Activated gamma-delta T cell treated with Interleukin-2 at 50 U/mL for 16 hours (primary cell): ENCODE data around the gene OSBPL9.
"Not testable (repeated sequence)": the region's sequence is repeated elsewhere in the genome, so short reads cannot be mapped to it uniquely, and the experiment has no call there.

ENCODE experiments used
- DNase-seq: peaks from one replicate; pipeline ENCODE4 v3.0.0-alpha.2; 2020

OSBPL9 gene

DNA sequence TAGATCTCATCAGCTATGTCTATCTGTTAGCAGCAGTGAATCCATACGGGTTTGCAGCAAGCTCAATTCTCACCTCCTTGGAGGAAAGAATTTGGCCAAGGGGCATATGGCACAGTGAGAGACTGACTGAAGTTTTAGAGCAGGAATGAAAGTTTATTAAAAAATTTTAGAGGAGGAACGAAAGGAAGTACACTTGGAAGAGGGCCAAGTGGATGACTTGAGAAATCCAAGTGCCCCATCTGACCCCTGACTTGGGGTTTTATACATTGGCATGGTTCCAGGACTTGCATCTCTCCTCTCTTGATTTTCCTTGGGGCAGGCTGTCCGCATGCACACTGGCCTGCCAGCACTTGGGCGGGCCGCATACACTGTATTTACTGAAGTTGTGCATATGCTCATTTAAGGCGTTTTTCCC is 9.2 kb upstream of the OSBPL9 start:
- DNase-seq = no peak

GRCh38 chr1:51610104-51610503 is 6.8 kb upstream of the OSBPL9 start:
- DNase-seq = not testable (repeated sequence)

DNA sequence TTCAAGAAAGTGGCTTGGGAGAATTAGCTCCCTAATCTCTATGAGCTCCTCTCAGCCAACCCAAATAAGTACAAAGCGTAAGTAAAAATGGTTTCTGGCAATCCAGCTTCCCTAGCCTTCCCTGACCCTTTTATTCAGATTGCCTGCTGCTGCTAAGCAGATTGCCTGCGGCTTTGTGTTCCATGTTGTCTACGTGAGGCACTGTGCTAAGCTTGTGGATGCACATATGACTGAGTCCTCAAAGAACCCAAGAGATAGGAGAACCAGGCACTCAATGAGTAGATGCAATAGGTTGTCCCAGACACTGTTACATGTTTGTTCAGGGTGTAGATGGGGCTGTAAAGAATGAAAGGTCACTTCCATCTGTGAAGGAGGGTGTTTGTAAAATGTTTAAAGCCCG is 6.3 kb upstream of the OSBPL9 start:
- no peak for DNase-seq

DNA sequence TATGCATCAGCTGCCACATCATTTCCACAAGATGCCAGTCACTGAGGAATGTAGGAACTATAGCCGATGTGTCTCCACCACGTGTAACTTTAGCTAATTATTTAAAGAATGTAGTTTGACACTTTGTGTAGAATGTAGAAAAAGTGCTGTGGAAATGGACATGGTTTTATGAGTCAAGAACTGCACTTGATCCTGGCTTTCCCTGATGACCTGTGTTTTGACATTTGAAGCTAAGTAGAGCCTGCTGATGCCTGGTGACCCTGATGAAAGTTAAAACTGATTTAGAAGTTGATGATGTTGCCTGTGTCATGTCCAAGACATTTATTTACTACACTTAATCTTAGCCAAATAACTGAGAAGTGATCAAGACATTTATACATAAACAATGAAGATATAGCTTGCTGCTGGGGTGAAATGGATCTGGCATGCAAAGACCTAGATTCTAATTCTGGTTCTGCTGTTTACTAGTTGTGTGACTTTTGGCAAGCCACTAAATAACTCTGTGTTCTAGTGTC is 4.4 kb upstream of the OSBPL9 start:
- DNase-seq = no peak

DNA sequence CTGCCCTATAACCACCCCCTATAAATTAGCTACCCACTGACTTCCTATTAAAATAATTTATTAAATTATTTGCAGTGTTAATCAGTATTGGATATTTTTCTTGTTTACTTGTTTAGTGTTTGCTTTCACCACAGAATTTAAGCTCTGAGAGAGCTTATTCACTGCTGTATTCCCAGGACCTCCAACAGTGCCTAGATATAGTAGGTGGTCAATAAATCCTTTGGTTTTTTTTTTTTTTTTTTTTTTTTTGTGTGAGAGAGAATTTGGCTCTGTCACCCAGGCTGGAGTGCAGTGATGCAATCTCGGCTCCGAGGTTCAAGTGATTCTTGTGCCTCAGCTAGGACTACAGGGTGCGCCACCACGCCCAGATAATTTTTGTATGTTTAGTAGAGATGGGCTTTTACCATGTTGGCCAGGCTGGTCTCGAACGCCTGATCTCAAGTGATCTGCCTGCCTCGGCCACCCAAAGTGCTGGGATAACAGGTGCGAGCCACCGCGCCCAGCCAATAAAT is 1.1 kb upstream of the OSBPL9 start:
- no peak for DNase-seq

DNA sequence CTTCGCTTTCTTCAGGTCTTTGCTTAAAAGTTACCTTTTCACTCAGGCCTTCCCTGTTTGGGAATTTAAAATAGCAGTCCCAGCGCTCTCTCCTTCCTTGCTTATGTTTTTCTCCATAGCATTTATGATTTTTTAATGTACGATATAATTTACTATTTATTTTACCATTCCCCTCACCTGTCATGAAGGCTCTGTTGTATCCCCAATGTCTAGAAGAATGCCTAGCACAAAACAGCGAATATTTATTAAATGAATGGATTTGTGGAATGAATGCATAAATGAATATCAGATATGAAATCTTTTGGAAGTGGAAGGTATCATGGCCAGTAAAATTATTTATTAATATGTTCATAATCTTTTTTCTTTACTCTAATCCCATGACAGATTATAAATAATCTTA is 402 bp upstream of the OSBPL9 start:
- DNase-seq = no peak

DNA sequence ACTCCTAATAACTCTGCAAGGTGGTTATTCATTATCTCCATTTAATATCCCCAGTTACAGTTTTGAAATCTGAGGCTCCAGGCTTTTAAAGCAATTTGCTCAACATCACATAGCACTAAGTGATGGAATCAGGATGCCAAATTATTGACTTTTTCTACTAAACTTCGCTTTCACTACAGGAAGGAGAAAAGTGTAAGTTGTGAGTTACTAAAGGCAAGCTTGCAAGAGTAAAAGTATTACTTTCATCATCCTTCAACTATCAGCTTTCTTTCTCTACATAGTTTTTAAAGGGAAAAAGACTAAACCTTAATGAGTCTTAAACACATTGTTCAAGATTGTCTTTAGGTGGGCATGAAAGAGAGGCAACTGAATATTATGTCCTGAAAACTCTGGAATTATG is 1.8 kb downstream of the OSBPL9 start:
- no peak for DNase-seq

- DNase-seq = no peak
Observed at GRCh38 chr1:51620470-51620869, 3.6 kb downstream of the OSBPL9 start.

DNA sequence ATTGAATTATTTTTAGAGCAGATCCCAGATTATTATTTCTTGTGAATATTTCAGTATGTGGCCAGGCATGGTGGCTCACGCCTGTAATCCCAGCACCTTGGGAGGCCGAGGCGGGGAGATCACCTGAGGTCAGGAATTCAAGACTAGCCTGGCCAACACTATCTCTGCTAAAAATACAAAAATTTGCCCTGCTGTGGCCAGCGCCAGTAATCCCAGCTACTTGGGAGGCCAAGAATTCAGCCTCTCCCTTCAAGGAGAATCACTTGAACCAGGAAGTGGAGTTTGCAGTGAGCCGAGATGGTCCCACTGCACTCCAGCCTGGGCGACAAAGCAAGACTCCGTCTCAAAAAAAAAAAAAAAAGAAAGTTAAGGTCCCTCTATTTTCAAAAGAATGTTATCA is 4.3 kb downstream of the OSBPL9 start:
- no peak for DNase-seq

GRCh38 chr1:51621841-51622454 is 5.1 kb downstream of the OSBPL9 start:
- DNase-seq = no peak

DNA sequence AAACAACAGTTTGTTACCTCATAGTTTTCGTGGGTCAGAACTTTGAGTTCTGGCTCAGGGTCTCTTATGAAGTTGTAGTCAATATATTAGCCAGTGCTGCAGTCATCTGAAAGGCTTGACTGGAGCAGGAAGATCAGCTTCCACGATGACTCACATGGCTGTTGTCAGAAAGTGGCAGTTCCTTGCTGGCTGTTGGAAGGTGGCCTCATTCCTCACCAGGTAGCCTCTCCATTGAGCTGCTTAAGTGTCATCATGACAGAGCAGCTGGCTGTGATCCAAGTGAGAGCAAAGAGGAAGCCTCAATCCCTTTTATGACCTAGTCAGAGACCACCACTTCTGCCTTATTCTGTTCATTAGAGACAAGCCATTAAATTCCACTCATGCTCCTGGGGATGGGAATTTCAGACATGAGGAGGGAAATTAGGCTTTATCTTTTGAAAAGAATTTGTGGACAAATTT is 5.6 kb downstream of the OSBPL9 start:
- DNase-seq = no peak

DNA sequence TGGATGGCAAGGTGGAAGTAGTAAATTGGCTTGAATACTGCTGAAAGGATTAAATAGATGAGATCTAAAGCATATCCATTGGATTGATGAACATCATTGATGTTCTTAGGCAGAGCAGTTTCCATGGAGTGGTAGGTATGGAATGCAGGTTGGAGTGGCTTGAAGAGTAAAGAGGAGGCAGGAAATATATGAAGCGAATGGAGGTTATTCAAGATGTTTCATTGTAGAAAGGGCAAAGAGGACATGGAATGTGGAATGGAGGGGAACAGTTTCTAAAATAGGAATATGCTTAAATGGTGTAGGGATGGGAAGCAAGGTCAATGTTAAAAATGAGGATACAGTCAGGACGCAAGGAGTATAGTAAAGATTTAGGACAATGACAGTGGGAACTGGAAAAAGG is 6.1 kb downstream of the OSBPL9 start:
- DNase-seq = no peak

DNA sequence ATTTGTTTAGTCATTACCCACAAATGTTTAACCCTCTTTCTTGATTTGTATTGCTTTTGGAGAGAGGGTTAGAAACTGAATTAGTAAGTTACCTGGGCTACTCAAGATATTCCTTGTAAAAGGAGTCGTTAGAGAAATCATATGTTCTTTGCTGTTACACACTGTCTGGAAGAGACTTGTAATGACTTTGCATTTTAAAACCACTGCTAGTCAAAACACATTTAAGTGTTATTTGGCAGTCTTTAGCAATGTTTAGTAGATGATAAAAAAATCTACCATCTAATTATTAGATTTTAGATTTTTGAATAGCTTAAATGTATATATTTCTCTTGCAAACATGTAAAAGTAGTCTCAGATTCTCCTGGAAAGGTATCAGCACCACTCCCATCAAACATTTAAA is 6.6 kb downstream of the OSBPL9 start:
- DNase-seq = no peak

- no peak for DNase-seq
Observed at GRCh38 chr1:51624855-51625254, 8.0 kb downstream of the OSBPL9 start.

DNA sequence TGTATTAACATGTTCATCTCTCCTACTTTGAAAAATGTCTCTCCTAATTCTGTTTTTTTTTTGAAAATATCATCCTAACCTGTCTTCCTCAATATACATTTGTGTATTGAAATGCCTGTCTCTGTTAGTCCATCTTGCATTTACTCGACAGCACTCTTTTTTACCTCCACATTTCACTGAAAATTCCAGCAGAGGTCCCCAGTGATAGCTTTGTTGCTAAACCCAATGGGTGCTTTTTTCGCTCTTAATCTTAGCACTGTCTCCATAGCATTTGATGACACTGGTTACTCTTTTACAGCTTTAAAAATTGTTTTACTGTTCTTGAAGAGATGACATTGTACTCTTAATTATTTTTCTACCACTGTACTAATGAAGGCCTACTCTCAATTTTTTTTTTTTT is 10.8 kb downstream of the OSBPL9 start:
- no peak for DNase-seq

DNA sequence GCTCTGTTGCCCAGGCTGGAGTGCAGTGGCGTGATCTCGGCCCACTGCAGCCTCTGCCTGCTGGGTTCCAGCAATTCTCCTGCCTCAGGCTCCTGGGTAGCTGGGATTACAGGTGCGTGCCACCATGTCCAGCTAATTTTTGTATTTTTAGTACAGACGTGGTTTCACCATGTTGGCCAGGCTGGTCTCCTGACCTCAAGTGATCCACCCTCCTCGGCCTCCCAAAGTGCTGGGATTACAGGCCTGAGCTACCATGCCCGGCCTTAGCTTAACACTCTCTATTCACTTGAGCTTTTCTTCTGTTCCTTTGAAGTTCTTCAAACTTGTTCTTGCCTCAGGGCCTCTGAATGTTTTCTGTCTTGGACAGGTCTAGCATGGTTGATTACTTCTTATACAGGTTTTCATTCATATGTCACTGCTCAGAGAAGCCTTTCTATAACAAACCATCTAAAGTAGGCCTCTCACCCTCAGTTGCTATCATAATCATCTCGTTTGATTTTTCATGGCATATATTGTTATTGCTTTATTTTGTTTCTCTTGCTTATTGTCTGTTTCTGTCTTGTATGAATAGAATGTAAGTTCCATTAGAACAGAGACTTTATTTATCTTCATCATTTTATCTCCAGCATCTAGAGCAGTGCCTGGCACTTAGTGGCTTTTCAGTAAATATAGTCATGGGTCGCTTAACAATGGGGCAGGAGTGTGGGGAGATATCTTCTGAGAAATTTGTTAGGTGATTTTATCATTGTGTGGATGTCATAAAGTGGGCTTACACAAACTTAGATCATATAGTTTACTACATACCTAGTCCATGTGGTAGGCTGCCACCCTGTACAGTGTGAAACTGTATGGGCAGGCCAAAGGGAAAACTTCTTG is 12.1 kb downstream of the OSBPL9 start:
- no peak for DNase-seq

- no peak for DNase-seq
Observed at GRCh38 chr1:51629918-51630317, 13.0 kb downstream of the OSBPL9 start.

DNA sequence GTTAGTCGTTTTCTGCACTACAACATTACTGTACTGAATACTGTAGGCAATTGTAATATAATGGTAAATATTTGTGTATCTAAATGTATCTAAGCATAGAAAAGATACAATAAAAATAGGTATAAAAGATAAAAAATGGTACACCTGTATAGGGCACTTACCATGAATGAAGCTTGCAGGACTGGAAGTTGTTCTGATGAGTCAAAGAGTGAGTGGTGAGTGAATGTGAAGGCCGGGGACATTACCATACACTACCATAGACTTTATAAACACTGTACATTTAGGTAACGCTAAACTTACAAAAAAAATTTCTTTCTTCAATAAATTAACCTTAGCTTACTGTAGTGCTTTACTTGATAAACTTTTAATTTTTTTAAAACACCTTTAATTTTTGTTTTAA is 13.5 kb downstream of the OSBPL9 start:
- no peak for DNase-seq

GRCh38 chr1:51630922-51631321 is 14.0 kb downstream of the OSBPL9 start:
- DNase-seq = no peak

GRCh38 chr1:51631747-51632146 is 14.9 kb downstream of the OSBPL9 start:
- no peak for DNase-seq

GRCh38 chr1:51634618-51635017 is 17.7 kb downstream of the OSBPL9 start:
- no peak for DNase-seq

- no peak for DNase-seq
Observed at GRCh38 chr1:51635615-51636014, 18.7 kb downstream of the OSBPL9 start.

DNA sequence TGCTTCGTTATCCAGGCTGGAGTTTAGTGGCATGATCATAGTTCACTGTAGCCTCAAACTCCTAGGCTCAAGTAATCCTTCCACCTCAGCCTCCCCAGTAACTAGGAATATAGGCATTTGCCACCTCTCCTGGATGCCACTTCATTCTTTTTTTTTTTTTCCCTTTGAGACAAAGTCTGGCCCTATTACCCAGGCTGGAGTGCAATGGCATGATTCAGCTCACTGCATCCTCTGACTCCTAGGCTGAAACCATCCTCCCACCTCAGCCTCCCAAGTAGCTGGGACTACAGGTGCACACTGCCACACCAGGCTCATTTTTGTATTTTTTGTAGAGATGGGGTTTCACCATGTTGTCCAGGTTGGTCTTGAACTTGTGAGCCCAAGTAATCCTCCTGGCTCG is 19.3 kb downstream of the OSBPL9 start:
- DNase-seq = no peak
